HG03039 (cell line): Measurements from ENCODE around the gene CADM3.

Experiments used
- ATAC-seq: cut with Tn5 transposase; IDR thresholded peaks from one replicate; pipeline ENCODE4 v1.9.1; 2021; ENCODE audit warnings: mild to moderate bottlenecking, moderate library complexity; ENCODE audit not compliant: unreplicated experiment

Gene CADM3

DNA sequence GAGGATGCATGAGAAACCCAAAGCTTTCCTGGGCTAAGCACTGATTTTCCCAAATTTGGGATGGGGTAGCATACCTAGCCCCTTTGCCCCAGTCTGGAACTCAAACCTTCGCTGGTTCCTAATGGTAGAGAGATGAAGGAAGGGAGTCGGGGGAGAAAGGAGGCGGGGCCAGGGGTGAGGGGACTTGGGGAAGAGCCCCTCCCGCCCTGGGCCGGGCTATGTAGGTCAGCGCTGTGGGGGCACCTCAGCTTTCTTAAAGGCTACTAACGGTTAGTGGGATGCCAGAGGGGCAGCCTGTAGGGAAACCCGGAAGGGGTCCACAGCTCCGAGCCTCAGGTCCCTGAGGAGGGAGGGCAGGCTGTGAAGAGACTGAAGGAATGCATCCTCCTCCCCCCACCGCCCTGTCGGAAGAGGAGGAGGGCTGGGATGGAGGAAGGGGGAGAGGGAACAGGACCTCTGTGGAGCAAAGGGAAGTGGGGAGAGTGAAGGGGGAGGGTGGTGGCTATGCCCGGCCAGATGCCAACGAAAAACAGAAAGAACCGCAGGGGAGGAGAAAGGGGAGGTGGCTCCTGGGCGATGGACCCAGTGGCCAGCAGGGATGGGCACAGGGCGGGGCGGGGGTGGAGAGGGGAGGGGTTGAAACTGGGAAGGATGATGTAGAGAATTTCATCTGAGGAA, 1.3 kb downstream of the CADM3 start:
- no peak for ATAC-seq

DNA sequence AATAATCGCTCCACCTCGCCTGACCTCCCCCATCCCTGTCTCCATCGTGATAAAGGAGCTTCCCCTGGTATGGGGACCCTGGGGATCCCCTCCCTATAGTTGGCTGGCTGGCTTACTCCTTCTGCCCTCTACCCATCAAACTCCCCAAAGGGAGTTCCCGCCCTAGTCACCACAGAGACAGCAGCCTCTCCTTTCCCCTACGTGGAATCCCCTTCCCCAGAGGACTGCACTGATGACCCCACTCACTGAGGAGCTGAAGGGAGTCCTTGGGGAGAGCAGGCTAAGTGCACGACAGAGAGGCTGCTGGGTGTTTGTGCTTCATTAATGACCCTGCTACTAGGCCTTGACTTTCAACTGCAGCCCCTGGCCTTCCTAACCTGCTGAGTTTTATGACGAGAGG, 1.9 kb downstream of the CADM3 start:
- ATAC-seq = no peak

DNA sequence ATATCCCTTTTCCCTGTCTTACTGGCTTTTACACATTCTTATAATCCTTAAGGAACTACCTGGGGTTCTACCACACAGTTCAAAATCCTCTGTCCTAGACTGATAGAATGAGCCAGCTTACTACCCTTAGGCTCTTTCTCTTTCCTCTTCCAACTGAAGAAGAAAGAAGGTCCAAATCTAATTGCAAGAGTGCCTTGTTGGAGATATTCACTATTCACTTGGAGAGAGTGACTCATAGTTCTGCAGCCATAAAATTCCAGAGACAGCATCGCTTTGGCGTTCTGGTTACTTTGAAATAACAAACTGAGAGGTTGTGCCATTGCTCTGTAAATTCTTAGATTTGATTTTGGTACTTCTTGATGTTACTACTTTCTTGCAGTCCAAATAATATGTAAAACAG, 4.2 kb downstream of the CADM3 start:
- no peak for ATAC-seq

DNA sequence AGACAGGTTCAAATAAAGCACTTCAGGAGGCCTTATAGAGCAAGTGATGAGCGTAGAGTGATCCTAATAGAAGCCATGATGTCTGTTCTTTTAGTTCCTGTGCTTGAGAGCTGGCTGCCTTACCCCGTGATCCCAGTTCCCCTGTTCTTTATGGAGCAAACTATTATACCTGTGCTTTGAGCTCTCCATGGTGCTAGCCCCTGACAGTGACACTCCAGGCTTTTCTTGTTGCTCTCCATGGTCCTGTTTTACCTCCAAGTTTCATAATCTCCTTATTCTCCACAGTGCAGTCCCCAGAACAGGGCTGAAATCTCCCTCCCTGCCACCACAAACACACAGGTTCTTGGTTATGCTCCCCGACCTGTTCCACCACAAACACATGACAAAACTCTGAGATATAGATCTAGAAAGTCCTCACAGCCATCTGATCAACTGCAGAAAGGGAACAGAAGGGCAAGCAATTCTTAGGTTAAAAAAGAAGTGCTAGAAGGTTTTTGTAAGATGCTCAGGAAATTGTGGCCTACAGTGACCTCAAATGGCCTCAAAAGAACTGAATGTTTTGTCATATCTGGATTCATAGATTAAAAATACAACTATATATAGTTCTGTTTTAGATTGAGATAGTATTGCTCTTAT, 6.0 kb downstream of the CADM3 start:
- ATAC-seq = no peak

DNA sequence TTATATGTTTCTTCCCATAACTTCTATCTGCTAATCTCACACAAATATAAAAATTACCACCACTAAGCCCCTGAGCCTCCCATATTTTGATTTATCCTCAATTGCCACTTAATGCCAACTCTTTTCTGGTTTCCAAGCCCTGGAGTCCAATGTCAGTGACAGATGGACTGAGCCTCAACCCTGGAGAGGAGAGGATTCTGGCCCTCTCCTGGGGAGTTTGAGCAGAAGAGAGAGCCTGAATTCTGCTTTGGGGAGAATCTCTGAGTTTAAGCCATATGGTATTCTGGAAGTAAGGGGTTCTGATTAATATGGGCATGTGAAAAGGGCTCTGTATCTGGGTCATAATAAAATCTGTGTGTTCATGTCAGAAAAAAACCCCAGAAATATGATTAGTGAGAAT, 8.5 kb downstream of the CADM3 start:
- ATAC-seq = no peak

DNA sequence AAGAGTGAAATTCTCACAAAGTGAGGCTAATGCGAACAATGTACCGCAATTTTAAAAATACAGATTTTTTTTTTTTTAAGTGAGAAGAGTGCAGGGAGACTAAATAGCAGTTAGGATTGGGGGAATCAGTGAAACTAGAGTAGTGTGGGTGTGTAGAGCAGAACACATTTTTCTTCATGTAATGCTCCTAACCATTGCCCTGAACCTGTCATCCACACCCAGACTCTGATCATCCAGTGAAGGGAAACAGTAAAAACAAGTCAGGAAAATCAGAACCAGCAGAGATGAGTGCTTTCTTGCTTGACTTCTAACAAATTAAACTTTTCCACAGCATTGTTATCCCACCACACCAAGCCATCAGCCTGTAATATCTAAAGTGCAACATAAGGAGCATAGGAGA, 9.1 kb downstream of the CADM3 start:
- no peak for ATAC-seq

DNA sequence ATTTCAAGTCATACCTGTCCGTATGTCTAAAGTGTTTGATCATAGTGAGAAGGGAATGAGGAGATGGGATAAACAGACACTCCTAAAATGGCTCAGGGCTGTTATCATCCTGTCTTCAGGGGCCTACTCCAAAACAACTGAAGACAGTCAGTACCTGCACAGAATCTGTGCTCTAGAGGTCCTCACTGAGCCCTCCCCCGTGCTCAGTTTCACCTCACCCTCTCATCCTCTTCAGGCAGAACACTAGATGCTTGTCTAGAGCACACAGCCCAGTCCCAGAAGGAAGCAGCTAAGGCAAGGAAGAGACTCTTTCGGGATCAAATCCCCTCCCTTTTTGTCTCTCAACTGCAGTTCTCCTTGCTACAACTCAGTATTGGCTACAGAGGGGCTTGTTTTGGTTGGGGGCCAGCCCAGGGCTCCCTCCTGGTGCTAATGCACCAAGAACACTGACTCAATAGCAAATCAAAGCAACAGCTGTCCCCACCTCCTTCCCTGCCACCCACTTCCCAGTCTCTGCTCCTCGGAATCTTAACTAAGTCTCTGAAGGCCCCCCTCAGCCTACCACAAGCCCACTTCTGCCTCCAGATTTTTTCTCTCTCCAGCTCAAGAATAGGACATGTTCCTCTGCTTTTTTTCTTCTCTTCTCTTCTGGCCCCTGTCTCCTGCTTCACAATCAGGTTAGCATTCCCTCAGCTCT, 10.1 kb downstream of the CADM3 start:
- ATAC-seq = no peak

DNA sequence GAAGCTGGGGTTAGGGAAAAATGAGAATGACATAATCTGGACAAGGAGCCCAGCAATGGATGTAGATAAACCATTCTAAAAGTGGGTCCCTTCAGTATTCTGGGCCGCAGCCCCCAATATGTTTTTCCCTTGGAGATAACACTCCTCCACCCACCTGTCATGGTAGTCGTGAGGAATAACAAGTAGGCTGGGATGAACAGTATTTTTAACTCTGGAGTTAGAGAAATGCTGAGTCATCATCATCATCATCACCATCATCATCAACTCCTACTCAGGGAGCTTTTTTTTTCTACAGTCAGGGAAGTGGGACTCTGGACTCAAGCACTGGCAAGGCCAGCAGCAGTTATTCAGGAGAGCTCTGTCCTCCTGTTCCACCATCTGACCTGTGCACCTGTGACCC, 12.8 kb downstream of the CADM3 start:
- ATAC-seq = no peak

DNA sequence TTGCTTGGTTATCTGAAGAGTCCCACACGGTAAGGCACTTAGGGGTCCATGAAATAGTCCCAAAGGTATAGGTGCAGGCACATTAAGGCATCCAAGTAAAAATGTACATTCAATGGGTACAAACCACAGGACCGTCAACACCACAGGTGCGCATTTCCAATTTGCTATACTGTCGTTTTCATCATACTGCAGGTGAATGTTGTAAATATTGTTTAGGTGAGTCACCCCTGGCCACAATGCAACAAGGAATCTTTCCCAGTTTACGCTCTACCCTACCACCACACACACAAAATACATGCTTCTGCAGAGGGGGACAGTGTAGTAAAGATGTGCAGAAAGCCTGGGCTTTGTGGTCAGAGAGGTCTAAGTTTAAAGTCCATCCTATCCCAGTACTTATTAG, 13.7 kb downstream of the CADM3 start:
- ATAC-seq = no peak

DNA sequence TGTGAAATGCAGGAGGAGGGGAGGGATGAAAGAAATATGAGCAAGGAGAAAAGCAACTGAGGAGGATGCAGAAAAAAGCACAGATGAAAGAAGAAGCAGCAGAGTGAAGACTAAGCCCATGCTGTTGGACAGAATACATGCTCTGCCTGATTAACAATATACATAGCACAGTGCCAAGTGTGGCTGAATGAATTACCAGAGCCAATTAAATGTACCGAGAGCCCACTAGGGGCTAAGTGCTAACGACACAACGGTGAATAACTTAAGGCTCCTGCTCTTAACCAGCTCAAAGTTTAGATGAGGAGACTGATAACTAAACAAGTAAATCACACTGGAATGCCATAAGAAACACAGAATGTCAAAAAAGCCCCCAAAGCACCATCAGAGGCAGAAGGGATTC, 15.6 kb downstream of the CADM3 start:
- no peak for ATAC-seq

DNA sequence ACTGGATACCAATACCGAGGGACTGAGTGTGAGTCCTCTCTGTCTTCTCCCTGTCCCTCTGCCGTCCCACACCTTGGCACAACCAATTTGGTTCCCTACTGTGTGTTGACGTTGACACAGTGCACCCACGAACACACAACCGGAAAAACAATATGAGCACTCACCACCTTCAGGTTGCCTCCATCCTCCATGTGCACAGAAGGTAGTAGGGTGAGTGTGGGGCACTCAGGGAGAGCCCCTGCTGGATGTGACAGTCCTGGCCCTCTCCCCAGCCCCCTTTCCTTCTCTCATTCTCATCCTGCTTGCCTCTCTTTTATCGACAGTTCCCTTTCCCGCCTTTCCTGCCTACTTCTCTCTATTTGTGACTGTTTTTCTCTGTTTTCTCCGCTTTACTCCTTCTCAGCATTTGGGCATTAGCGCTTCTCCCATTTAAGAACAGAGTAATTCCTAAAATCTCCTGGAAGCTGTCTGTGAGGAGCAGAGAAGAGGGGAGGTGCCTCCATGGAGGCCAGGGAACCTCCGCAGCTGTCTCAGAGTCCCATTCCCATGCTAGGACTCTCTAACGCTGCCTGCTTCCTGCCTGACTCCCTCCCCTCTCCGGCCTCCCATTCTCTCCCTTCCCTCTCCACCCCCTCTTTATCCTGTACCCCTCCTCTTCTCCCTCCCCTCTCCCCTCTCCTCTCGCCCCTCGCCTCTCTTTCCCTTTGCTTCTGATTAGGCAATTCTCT, 16.4 kb downstream of the CADM3 start:
- no peak for ATAC-seq

DNA sequence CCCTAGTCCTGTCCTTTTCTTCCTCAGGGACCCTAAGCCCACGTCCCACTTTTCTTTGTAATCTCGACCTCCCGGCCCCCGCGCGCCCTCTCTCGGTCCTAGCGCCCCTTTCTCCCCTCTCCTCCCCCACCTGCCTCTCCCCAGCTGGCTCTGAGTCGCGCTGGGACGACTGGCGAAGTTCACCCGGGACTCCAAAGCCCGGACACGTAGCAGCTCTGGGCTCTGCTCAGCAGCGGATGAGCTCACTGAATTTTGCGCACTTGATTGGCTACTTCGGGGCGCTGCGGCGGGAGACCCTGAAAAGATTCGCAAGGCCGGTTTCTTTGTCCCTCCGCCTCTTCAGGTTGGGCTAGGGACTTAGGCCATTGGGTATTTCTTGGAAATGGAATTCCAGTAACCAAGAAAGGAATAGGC, 17.0 kb downstream of the CADM3 start:
- peak; percentile 96 for ATAC-seq

DNA sequence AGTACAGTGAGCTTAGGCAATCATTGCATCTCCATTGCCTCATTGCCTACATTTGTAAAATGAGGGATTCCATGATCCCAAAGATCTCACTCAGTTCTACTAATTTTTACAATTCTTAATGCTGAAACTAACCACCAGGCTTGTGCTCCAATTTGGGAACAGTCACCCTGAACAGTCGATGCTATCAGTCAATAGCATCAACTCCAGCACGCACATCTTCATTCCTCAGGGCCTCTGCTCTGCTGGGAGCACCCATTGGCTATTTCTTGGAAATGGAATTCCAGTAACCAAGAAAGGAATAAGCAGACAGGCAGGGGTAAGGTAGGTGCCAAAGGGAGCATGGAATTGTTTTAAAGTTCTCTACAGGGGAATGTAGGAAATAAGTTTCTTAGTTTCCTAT, 19.0 kb downstream of the CADM3 start:
- ATAC-seq = no peak

DNA sequence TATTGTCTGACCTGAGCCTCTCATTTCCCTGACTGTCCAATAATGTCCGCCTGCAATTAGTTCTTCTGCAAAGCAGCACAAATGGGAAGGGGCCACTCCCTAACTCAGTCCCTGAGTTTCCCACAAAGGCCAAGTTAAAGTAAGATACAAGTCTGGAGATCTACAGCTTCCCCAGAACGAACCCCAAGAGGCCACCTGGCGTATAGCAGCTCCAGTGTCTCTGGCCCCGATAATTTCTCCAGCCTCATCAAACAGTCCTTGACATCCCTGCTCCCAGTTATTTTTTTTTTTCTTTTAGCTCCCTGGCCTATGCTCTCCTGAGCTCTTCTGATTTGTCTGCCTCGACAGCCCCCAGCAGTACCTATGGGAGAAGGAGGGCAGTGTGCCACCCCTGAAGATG, 25.1 kb downstream of the CADM3 start:
- ATAC-seq = no peak

DNA sequence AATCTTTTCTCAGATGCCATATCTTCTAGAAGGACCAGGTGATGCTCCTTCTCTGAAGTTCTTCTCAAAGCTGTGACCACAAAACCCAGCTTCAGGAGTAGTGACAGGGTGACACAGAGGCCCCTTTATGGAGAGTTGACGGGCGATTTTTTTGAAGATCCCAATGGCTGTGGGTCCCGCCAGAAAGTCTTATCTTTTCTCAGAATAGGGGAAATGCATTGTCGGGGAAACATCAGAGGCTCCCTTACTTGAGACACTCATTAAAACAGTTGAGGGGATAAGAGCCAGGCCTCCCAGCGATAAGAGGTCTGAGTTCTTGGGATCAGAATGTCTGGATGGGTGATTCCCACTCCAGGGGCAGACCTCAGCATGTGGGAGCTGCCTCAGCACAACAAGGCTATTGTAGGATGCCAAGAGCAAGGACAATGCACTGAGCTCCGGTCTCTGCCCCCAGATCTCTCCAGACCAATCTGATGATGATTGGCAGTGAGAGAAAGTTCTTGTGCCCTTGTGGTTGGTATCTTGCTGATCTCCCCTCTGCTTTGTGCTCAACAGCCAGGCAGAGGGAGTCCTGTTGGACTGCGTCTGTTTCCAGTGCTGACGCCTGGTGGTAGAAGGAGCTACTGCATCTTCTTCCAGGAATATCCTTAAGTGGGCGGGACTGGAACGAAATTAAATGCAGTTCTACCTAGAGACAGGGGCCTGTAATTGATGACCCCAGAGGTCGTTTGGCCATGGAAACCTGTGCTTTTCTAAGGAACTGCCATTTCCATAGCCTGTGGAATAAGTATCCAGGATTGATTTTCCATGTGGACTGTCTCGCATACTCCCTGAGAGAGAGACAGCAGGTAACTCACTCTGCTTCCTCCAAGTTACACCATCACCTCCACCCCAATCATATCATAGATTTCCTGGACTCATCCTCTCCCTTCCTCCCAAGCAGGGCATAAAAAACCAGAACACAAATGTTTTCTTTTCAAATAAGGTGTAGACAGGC, 26.4 kb downstream of the CADM3 start:
- ATAC-seq = peak; percentile 80

DNA sequence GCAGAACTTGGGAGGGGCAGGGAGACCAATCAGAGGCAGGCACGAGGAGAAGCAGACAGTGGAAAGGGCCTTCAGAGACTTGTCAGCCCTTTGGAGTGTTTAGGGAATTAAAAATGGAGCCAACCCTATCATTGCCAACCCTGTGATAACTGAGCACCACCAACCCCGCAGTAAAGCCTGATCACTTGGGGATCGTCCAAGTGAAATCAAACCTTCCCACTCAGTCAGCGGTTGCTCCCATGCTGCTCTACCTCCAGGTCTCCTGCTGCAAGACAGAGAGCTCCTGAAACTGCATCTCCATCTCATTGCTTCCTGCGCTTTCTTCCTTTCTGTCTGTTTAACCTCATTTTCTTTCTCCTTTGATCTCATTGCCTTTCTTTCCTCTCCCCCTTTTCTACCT, 28.5 kb downstream of the CADM3 start:
- no peak for ATAC-seq

DNA sequence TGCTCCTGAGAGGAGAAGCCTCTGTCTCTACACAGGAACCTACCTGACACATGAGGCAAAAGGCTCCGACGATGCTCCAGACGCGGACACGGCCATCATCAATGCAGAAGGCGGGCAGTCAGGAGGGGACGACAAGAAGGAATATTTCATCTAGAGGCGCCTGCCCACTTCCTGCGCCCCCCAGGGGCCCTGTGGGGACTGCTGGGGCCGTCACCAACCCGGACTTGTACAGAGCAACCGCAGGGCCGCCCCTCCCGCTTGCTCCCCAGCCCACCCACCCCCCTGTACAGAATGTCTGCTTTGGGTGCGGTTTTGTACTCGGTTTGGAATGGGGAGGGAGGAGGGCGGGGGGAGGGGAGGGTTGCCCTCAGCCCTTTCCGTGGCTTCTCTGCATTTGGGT, 29.4 kb downstream of the CADM3 start:
- ATAC-seq = no peak

DNA sequence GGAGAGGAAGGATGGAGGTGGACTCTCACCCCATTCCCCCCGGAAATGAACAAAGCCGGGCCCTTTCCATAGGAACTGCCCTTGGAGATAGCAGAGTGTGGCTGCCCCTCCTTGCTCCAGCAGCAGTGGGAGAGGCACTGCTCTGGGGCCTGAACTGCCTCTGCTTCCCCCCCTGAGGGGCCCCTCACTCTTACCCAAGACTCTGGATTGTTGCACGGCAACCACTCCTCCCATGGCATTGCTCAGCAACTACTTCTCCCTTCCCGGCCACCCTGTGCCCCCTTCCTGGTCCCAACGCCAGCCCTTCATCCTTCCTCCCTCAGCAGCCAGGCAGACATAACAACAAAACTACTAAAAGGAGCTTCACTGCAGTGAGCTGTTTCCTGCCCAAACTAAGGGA, 30.2 kb downstream of the CADM3 start:
- ATAC-seq = no peak

DNA sequence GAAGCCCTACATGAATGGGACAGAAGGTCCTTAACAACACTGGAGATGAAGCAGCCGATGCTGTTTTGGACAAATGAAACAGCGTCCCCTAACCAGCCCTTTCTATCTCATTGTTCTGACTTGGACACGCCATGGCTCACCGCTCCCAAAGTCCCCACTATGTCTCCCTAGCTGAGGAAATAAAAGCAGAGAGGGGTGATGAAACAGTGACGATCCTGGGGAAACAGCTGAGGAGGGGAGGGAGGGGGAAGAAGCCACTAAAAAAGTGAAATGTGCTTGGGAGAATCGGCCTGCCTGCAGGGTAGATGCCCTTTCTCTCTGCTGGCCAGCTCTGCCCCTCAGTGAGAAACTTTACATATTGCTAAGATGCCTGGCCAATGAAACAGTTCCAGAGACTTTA, 32.2 kb downstream of the CADM3 start:
- no peak for ATAC-seq
